ENCODE results near the gene DIRAS1.

GRCh38 chr19:2732157-2732725 lies 11.1 kb upstream of the DIRAS1 start:
- TF ChIP-seq, protein P1, sequence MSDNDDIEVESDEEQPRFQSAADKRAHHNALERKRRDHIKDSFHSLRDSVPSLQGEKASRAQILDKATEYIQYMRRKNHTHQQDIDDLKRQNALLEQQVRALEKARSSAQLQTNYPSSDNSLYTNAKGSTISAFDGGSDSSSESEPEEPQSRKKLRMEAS (IDR thresholded peaks at IDR 0.05): no peak
- no peak for TF ChIP-seq BCL3 (IDR thresholded peaks at IDR 0.05)
- TF ChIP-seq POLR2A (IDR thresholded peaks at IDR 0.05; ENCODE audit: low read length): no peak
- no peak for TF ChIP-seq CTCF (IDR thresholded peaks at IDR 0.05)
- no peak for TF ChIP-seq BHLHE40 (IDR thresholded peaks at IDR 0.05; ENCODE audit: low read depth, low read length)
- TF ChIP-seq CEBPB (IDR thresholded peaks at IDR 0.05): no peak
- no peak for TF ChIP-seq EHMT2 (IDR thresholded peaks at IDR 0.05; ENCODE audit: low read depth)
- TF ChIP-seq PBX3 (IDR thresholded peaks at IDR 0.05): no peak
- TF ChIP-seq CHD2 (IDR thresholded peaks at IDR 0.05; ENCODE audit: low read length, partially characterized antibody): no peak
- TF ChIP-seq KDM5A (IDR thresholded peaks at IDR 0.05): no peak
- TF ChIP-seq, protein P2, sequence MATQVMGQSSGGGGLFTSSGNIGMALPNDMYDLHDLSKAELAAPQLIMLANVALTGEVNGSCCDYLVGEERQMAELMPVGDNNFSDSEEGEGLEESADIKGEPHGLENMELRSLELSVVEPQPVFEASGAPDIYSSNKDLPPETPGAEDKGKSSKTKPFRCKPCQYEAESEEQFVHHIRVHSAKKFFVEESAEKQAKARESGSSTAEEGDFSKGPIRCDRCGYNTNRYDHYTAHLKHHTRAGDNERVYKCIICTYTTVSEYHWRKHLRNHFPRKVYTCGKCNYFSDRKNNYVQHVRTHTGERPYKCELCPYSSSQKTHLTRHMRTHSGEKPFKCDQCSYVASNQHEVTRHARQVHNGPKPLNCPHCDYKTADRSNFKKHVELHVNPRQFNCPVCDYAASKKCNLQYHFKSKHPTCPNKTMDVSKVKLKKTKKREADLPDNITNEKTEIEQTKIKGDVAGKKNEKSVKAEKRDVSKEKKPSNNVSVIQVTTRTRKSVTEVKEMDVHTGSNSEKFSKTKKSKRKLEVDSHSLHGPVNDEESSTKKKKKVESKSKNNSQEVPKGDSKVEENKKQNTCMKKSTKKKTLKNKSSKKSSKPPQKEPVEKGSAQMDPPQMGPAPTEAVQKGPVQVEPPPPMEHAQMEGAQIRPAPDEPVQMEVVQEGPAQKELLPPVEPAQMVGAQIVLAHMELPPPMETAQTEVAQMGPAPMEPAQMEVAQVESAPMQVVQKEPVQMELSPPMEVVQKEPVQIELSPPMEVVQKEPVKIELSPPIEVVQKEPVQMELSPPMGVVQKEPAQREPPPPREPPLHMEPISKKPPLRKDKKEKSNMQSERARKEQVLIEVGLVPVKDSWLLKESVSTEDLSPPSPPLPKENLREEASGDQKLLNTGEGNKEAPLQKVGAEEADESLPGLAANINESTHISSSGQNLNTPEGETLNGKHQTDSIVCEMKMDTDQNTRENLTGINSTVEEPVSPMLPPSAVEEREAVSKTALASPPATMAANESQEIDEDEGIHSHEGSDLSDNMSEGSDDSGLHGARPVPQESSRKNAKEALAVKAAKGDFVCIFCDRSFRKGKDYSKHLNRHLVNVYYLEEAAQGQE (IDR thresholded peaks at IDR 0.05): no peak
- no peak for TF ChIP-seq KDM1A (IDR thresholded peaks at IDR 0.05; ENCODE audit: low read depth)
- no peak for TF ChIP-seq USF2 (IDR thresholded peaks at IDR 0.05)

Data from A549 (cell line).